K562 (cell line): ENCODE measurements around the gene ETFRF1.

Source experiments
- KLF13 ChIP-seq: fragments of 450-650 bp; IDR thresholded peaks from 2 replicates; pipeline ENCODE4 v1.6.1; 2016; ENCODE audit warnings: missing genetic modification characterization, low read depth, mild to moderate bottlenecking, missing compliant biosample characterization, moderate library complexity, borderline replicate concordance
- NR2C2 ChIP-seq, 2 experiments: fragments of 200-800 bp in 1 of 2; sonication (Bioruptor generic) in 1 of 2; sonication (generic) in 1 of 2; formaldehyde crosslinking in 1 of 2; IDR thresholded peaks; 2 replicates each; pipeline versions ENCODE4 v1.6.1 to v1.8.0; 2016 to 2022; ENCODE audit warnings: mild to moderate bottlenecking in 1 of 2, missing compliant biosample characterization in 1 of 2, missing genetic modification characterization in 1 of 2, missing genetic modification reagents in 1 of 2
- POLR2A ChIP-seq: fragments of 450-650 bp; conservative IDR thresholded peaks from 2 replicates; pipeline ENCODE4 v1.6.1; 2016
- POLR2AphosphoS5 ChIP-seq: IDR thresholded peaks from 2 replicates; pipeline ENCODE4 v1.6.1; 2011; ENCODE audit warnings: mild to moderate bottlenecking, low read depth, low read length, moderate library complexity; ENCODE audit not compliant: control insufficient read depth, insufficient read depth
- RAD21 ChIP-seq, 2 experiments: fragments of 250-450 bp in 1 of 2; fragments of 450-650 bp in 1 of 2; sonication (Bioruptor Pico) in 1 of 2; formaldehyde crosslinking in 1 of 2; IDR thresholded peaks in 1 of 2; conservative IDR thresholded peaks in 1 of 2; 2 replicates each; pipeline versions ENCODE4 v1.4.0 to v1.8.0; 2020 to 2022; ENCODE audit warnings: mild to moderate bottlenecking in 2 of 2, moderate library complexity in 1 of 2
- SMARCC2 ChIP-seq: fragments of 450-650 bp; IDR thresholded peaks from 2 replicates; pipeline ENCODE4 v1.6.1; 2017; ENCODE audit warnings: antibody characterized with exemption, moderate library complexity, mild to moderate bottlenecking, low read depth
- ZNF140 ChIP-seq: fragments of 250-450 bp; sonication (Bioruptor Pico); IDR thresholded peaks from 2 replicates; pipeline ENCODE4 v1.8.0; 2021; ENCODE audit warnings: moderate library complexity, mild to moderate bottlenecking, inconsistent platforms
- ZNF324 ChIP-seq: fragments of 250-450 bp; sonication (Bioruptor Pico); IDR thresholded peaks from 2 replicates; pipeline ENCODE4 v1.4.0; 2020; ENCODE audit warnings: mild to moderate bottlenecking
- TF ChIP-seq, protein P1 (sequence below), 3 experiments: IDR thresholded peaks in 2 of 3; conservative IDR thresholded peaks in 1 of 3; 2 replicates each; pipeline ENCODE4 v1.5.1; 2011 to 2012; ENCODE audit warnings: low read length in 3 of 3, mild to moderate bottlenecking in 3 of 3, control low read depth in 2 of 3, improper control_type of control experiment in 1 of 3, inconsistent platforms in 1 of 3, low read depth in 1 of 3, mixed read lengths in 1 of 3, moderate library complexity in 1 of 3; ENCODE audit not compliant: insufficient read depth in 2 of 3
- TF ChIP-seq, protein P2 (sequence below): fragments of 250-450 bp; sonication (Bioruptor Pico); IDR thresholded peaks from 2 replicates; pipeline ENCODE4 v1.8.0; 2022; ENCODE audit warnings: moderate library complexity, mild to moderate bottlenecking, inconsistent platforms
- TF ChIP-seq, protein P3 (sequence below): fragments of 250-450 bp; sonication (Bioruptor Pico); IDR thresholded peaks from 2 replicates; pipeline ENCODE4 v1.5.0; 2020; ENCODE audit warnings: mild to moderate bottlenecking, borderline replicate concordance
- TF ChIP-seq, protein P4 (sequence below): fragments of 450-650 bp; formaldehyde crosslinking; IDR thresholded peaks from 2 replicates; pipeline ENCODE4 v1.4.0; 2022; ENCODE audit warnings: missing genetic modification characterization

DNA sequence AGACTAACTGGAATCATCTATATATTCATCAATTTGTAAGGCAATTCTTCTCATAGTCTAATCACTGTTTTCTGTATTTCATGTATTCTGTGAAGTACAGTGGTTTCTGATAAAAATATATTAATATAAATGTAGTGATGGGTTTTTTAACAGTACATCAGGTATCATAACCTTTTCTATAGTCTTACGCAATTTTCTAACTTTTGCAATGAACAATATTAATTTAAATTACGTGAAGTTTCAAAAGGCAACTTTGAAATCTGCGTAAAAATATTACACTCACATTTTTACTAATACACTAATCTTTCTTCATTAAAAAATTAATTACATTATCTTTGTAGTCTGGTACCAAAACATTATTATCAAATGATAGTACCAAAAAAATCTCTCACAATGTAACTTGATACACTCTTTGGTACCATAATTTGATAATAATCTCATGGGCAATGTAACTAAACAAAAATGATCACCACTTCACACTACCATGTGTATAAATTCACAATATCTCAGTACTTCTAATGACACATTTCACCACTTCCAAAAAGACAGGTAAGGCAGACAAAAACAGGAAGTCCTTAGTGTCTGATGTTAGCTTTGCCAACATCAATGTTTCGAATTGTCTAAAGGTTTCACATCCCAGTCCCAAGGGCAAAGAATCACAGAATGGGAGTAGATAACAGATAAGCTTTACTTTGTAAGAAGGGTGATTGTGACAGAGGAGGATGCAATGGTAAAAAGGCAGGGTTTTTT, 8.8 kb upstream of the ETFRF1 start:
- TF ChIP-seq, protein P1, sequence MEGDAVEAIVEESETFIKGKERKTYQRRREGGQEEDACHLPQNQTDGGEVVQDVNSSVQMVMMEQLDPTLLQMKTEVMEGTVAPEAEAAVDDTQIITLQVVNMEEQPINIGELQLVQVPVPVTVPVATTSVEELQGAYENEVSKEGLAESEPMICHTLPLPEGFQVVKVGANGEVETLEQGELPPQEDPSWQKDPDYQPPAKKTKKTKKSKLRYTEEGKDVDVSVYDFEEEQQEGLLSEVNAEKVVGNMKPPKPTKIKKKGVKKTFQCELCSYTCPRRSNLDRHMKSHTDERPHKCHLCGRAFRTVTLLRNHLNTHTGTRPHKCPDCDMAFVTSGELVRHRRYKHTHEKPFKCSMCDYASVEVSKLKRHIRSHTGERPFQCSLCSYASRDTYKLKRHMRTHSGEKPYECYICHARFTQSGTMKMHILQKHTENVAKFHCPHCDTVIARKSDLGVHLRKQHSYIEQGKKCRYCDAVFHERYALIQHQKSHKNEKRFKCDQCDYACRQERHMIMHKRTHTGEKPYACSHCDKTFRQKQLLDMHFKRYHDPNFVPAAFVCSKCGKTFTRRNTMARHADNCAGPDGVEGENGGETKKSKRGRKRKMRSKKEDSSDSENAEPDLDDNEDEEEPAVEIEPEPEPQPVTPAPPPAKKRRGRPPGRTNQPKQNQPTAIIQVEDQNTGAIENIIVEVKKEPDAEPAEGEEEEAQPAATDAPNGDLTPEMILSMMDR (IDR thresholded peaks at IDR 0.05 in 2 of 3, conservative IDR thresholded peaks at IDR 0.05 in 1 of 3; ENCODE audit: insufficient read depth in 2 of 3, low read depth in 1 of 3, low read length in 3 of 3) = no peak
- TF ChIP-seq POLR2AphosphoS5 = no peak
- no peak for TF ChIP-seq RAD21 (CRISPR knock-in tag; conservative IDR thresholded peaks at IDR 0.05 in 1 of 2, IDR thresholded peaks at IDR 0.05 in 1 of 2)
- TF ChIP-seq ZNF140 = no peak
- no peak for TF ChIP-seq NR2C2 (CRISPR knock-in tag; IDR thresholded peaks at IDR 0.05)
- TF ChIP-seq NR2C2 (tag; IDR thresholded peaks at IDR 0.05) = no peak
- TF ChIP-seq, protein P2, sequence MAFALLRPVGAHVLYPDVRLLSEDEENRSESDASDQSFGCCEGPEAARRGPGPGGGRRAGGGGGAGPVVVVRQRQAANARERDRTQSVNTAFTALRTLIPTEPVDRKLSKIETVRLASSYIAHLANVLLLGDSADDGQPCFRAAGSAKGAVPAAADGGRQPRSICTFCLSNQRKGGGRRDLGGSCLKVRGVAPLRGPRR (CRISPR knock-in tag) = no peak
- no peak for TF ChIP-seq KLF13 (tag)
- TF ChIP-seq, protein P3, sequence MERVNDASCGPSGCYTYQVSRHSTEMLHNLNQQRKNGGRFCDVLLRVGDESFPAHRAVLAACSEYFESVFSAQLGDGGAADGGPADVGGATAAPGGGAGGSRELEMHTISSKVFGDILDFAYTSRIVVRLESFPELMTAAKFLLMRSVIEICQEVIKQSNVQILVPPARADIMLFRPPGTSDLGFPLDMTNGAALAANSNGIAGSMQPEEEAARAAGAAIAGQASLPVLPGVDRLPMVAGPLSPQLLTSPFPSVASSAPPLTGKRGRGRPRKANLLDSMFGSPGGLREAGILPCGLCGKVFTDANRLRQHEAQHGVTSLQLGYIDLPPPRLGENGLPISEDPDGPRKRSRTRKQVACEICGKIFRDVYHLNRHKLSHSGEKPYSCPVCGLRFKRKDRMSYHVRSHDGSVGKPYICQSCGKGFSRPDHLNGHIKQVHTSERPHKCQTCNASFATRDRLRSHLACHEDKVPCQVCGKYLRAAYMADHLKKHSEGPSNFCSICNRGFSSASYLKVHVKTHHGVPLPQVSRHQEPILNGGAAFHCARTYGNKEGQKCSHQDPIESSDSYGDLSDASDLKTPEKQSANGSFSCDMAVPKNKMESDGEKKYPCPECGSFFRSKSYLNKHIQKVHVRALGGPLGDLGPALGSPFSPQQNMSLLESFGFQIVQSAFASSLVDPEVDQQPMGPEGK (CRISPR knock-in tag) = no peak
- TF ChIP-seq, protein P4, sequence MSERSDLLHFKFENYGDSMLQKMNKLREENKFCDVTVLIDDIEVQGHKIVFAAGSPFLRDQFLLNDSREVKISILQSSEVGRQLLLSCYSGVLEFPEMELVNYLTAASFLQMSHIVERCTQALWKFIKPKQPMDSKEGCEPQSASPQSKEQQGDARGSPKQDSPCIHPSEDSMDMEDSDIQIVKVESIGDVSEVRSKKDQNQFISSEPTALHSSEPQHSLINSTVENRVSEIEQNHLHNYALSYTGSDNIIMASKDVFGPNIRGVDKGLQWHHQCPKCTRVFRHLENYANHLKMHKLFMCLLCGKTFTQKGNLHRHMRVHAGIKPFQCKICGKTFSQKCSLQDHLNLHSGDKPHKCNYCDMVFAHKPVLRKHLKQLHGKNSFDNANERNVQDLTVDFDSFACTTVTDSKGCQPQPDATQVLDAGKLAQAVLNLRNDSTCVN (CRISPR knock-in tag) = no peak
- no peak for TF ChIP-seq SMARCC2
- no peak for TF ChIP-seq POLR2A
- TF ChIP-seq ZNF324 (CRISPR knock-in tag) = no peak
